GM13977 (cell line): ENCODE data around the gene SWT1.

Experiments
- DNase-seq: peaks from one replicate; pipeline ENCODE4 v3.0.0; 2012; ENCODE audit warnings: low spot score
- in situ Hi-C: fragments of 300-500 bp; cut with MboI; formaldehyde crosslinking; loops from one replicate; pipeline ENCODE4 v1.12.0; 2022; ENCODE audit warnings: low sequenced_read_pairs, low pct_unique_long_range_greater_than_20kb, mixed read lengths, inconsistent platforms; ENCODE audit not compliant: unreplicated experiment
- TF ChIP-seq, protein P1 (sequence below): IDR thresholded peaks from 2 replicates; pipeline ENCODE4 v1.5.1; 2012; ENCODE audit warnings: mild to moderate bottlenecking, control low read depth; ENCODE audit not compliant: insufficient read depth; ENCODE audit errors: extremely low read depth, missing control alignments

Gene SWT1

GRCh38 chr1:185267301-185267700, 110.3 kb downstream of the SWT1 start:
- TF ChIP-seq, protein P1, sequence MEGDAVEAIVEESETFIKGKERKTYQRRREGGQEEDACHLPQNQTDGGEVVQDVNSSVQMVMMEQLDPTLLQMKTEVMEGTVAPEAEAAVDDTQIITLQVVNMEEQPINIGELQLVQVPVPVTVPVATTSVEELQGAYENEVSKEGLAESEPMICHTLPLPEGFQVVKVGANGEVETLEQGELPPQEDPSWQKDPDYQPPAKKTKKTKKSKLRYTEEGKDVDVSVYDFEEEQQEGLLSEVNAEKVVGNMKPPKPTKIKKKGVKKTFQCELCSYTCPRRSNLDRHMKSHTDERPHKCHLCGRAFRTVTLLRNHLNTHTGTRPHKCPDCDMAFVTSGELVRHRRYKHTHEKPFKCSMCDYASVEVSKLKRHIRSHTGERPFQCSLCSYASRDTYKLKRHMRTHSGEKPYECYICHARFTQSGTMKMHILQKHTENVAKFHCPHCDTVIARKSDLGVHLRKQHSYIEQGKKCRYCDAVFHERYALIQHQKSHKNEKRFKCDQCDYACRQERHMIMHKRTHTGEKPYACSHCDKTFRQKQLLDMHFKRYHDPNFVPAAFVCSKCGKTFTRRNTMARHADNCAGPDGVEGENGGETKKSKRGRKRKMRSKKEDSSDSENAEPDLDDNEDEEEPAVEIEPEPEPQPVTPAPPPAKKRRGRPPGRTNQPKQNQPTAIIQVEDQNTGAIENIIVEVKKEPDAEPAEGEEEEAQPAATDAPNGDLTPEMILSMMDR = no peak
- no peak for DNase-seq
- in situ Hi-C loops = no loop called here

- in situ Hi-C loops = no loop called here
- TF ChIP-seq, protein P1 = no peak
- DNase-seq = no peak
Measured at GRCh38 chr1:185267701-185268100, 110.7 kb downstream of the SWT1 start.

DNA sequence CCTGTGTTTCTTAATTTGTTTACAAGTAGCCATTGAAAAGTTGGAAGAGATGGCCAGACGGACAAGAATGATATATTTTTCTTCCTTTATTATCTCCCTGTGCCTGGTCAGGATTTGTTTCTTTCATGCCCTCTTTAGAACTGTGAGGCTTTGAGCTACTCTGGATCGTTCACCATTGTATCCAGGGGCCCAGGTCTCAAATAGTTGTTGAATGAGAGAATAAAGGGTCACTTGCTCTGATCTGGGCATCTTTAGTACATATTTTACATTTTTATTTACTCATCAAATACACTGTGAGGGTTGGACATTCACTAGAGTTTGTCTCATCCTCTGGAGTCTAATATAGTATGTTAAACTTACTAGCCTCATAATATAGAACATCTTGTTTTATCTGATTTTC, 111.4 kb downstream of the SWT1 start:
- DNase-seq = no peak
- TF ChIP-seq, protein P1 = no peak
- in situ Hi-C loops = no loop called here

GRCh38 chr1:185271921-185272320, 115.0 kb downstream of the SWT1 start:
- TF ChIP-seq, protein P1 = no peak
- DNase-seq = no peak
- in situ Hi-C loops = no loop called here

GRCh38 chr1:185279571-185279970, 122.6 kb downstream of the SWT1 start:
- DNase-seq = no peak
- in situ Hi-C loops = no loop called here
- TF ChIP-seq, protein P1 = no peak

- TF ChIP-seq, protein P1 = no peak
- in situ Hi-C loops = no loop called here
Measured at GRCh38 chr1:185280589-185280988, 123.6 kb downstream of the SWT1 start.

DNA sequence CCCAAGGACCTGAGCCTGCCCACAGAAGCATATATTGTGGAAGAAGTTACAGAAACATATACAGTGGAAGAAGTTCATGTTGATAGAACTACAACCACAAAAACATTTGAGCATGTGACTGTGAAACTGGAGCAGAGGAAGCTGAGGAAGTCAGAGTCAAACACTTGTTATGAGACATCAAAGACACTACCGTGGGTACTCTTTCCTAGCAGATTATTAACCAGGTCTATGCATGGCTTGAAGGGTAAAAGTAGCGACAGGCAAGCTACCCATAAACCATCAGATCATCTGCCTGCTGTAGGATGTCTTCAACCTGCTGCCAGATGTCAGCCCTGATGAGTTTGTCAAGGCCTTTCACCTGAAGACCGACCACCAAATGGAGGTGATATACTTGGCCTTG, 124.3 kb downstream of the SWT1 start:
- DNase-seq = no peak
- in situ Hi-C loops = no loop called here
- TF ChIP-seq, protein P1 = no peak

More at GRCh38 chr1:185280589-185280988, 123.6 kb downstream of the SWT1 start:
- DNase-seq = no peak
